AG10803 (cell line): ENCODE measurements around the gene NARF.

Experiments used
- DNase-seq: peaks from one replicate; pipeline ENCODE4 v3.0.0; 2010; ENCODE audit warnings: low read depth
- H3K4me3 ChIP-seq: 2 replicates; pipeline ENCODE4 v1.5.1; 2011; ENCODE audit warnings: mild to moderate bottlenecking, low read length, control low read depth
- CTCF ChIP-seq: conservative IDR thresholded peaks from 2 replicates; pipeline ENCODE4 v1.5.1; 2011; ENCODE audit warnings: mild to moderate bottlenecking, low read length, control low read depth, inconsistent platforms

Gene NARF

GRCh38 chr17:82483204-82483660 lies 24.7 kb downstream of the NARF start:
- TF ChIP-seq CTCF = no peak
- no peak overlapping the region for H3K4me3 ChIP-seq
- DNase-seq = no peak

- no peak overlapping the region for H3K4me3 ChIP-seq
- TF ChIP-seq CTCF = no peak
Observed at GRCh38 chr17:82483836-82484235, 25.3 kb downstream of the NARF start.

GRCh38 chr17:82486231-82487094 lies 27.9 kb downstream of the NARF start:
- DNase-seq = no peak
- H3K4me3 ChIP-seq = no peak overlapping the region
- TF ChIP-seq CTCF = no peak

More at GRCh38 chr17:82483836-82484235, 25.3 kb downstream of the NARF start:
- DNase-seq = no peak

- no peak for DNase-seq
- TF ChIP-seq CTCF = no peak
- no peak overlapping the region for H3K4me3 ChIP-seq
Observed at GRCh38 chr17:82487910-82488309, 29.4 kb downstream of the NARF start.

- TF ChIP-seq CTCF = no peak
- H3K4me3 ChIP-seq = no peak overlapping the region
- peak; percentile 84 for DNase-seq
Observed at GRCh38 chr17:82489117-82489516, 30.6 kb downstream of the NARF start.

- no peak overlapping the region for H3K4me3 ChIP-seq
- no peak for DNase-seq
- no peak for TF ChIP-seq CTCF
Observed at GRCh38 chr17:82489851-82490511, 31.4 kb downstream of the NARF start.
